Measurements from ENCODE around the gene ATN1. TPM values are rescaled to one million over a fixed set of nuclear protein-coding genes. Genes with fewer than 3 reads are reported as not detected.

ATN1 gene
- total RNA-seq, 1 donor from 2014 or later = 139 TPM

GRCh38 chr12:6936194-6936635 lies 8.5 kb downstream of the ATN1 start:
- H3K27ac Mint-ChIP-seq = peak overlapping the region; percentile 82
- peaks cover 28% of the 10 kb centered on the region for H3K4me1 Mint-ChIP-seq (ENCODE audit: unreplicated experiment)
- no peak for TF ChIP-seq CTCF (conservative IDR thresholded peaks at IDR 0.05)
- H3K27me3 Mint-ChIP-seq = no peaks in the 10 kb centered on the region
- peaks cover 47% of the 10 kb centered on the region for H3K36me3 Mint-ChIP-seq
- H3K9me3 Mint-ChIP-seq = no peaks in the 10 kb centered on the region
- peak overlapping the region; percentile 82 for H3K4me3 Mint-ChIP-seq
- no peak for DNase-seq (ENCODE audit: extremely low spot score, unreplicated experiment)

- peaks cover 50% of the 10 kb centered on the region for H3K36me3 Mint-ChIP-seq
- H3K9me3 Mint-ChIP-seq = no peaks in the 10 kb centered on the region
- peak overlapping the region; percentile 90 for H3K4me3 Mint-ChIP-seq
- DNase-seq (ENCODE audit: extremely low spot score, unreplicated experiment) = no peak
- no peak for TF ChIP-seq CTCF (conservative IDR thresholded peaks at IDR 0.05)
- no peaks in the 10 kb centered on the region for H3K27me3 Mint-ChIP-seq
- H3K4me1 Mint-ChIP-seq (ENCODE audit: unreplicated experiment) = peaks cover 28% of the 10 kb centered on the region
- peak overlapping the region; percentile 94 for H3K27ac Mint-ChIP-seq
These were observed 9.1 kb downstream of the ATN1 start for GRCh38 chr12:6936636-6937480.

GRCh38 chr12:6937481-6938352 lies 10.0 kb downstream of the ATN1 start:
- Mint-ChIP-seq H3K27me3 (no peaks in the 10 kb centered on the region), H3K4me3 (peak overlapping the region; percentile 90), H3K4me1 (ENCODE audit: unreplicated experiment) (peaks cover 25% of the 10 kb centered on the region), H3K9me3 (no peaks in the 10 kb centered on the region), H3K27ac (peak overlapping the region; percentile 94), H3K36me3 (peaks cover 46% of the 10 kb centered on the region)
- peak; percentile 95 for TF ChIP-seq CTCF (conservative IDR thresholded peaks at IDR 0.05)
- peak; percentile 94 for DNase-seq (ENCODE audit: extremely low spot score, unreplicated experiment)

GRCh38 chr12:6938353-6939190 lies 10.8 kb downstream of the ATN1 start:
- H3K27me3 Mint-ChIP-seq = peaks cover 2% of the 10 kb centered on the region
- TF ChIP-seq CTCF (conservative IDR thresholded peaks at IDR 0.05) = peak; percentile 7
- peaks cover 44% of the 10 kb centered on the region for H3K36me3 Mint-ChIP-seq
- DNase-seq (ENCODE audit: extremely low spot score, unreplicated experiment) = no peak
- peak overlapping the region; percentile 94 for H3K27ac Mint-ChIP-seq
- H3K9me3 Mint-ChIP-seq = no peaks in the 10 kb centered on the region
- peaks cover 22% of the 10 kb centered on the region for H3K4me1 Mint-ChIP-seq (ENCODE audit: unreplicated experiment)
- peak overlapping the region; percentile 90 for H3K4me3 Mint-ChIP-seq

- Mint-ChIP-seq H3K36me3 (peaks cover 39% of the 10 kb centered on the region), H3K4me3 (peak overlapping the region; percentile 78), H3K9me3 (no peaks in the 10 kb centered on the region), H3K27me3 (peaks cover 5% of the 10 kb centered on the region), H3K4me1 (ENCODE audit: unreplicated experiment) (peaks cover 18% of the 10 kb centered on the region), H3K27ac (peak overlapping the region; percentile 82)
- TF ChIP-seq CTCF (conservative IDR thresholded peaks at IDR 0.05) = no peak
- DNase-seq (ENCODE audit: extremely low spot score, unreplicated experiment) = no peak
These were observed 11.4 kb downstream of the ATN1 start for GRCh38 chr12:6939191-6939540.

Measured in type B pancreatic cell (in vitro differentiated cells).